ENCODE measurements around the gene HES2. TPM values are rescaled to one million over a fixed set of nuclear protein-coding genes. Genes with fewer than 3 reads are reported as not detected.
A peak's percentile ranks its signal among the peaks of the same experiment; 100 is the strongest.

The HES2 gene
- total and polyA plus RNA-seq, 10 donors = 0.02 to 1.3 (median 0.24) TPM; not detected in 6

DNA sequence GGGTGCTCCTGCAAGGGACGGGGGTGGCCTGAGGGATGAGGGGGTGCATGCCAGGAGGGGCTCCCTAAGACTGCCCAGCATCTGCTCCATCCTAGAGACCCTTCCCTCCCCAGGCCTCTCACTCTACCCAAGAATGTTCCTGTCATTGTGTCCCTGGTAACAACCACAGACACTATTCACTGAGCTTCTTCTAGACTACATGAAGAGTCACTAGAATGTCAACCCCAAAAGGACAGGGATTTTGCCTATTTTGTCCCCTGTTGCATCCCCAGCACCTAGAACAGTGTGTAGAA is 43.3 kb upstream of the HES2 start:
- H3K4me1 ChIP-seq = peaks cover 8 to 77% (median 34%) of the 10 kb centered on the region in 6 donors
- WGBS, 5 donors = 83 to 100% (median 90%) methylated on average over 1 of the region's 1 CpG
- no peak overlapping the region for H3K27ac ChIP-seq
- DNase-seq = no peak
- no peak for TF ChIP-seq POLR2A (IDR thresholded peaks at IDR 0.05)
- TF ChIP-seq, protein P1, sequence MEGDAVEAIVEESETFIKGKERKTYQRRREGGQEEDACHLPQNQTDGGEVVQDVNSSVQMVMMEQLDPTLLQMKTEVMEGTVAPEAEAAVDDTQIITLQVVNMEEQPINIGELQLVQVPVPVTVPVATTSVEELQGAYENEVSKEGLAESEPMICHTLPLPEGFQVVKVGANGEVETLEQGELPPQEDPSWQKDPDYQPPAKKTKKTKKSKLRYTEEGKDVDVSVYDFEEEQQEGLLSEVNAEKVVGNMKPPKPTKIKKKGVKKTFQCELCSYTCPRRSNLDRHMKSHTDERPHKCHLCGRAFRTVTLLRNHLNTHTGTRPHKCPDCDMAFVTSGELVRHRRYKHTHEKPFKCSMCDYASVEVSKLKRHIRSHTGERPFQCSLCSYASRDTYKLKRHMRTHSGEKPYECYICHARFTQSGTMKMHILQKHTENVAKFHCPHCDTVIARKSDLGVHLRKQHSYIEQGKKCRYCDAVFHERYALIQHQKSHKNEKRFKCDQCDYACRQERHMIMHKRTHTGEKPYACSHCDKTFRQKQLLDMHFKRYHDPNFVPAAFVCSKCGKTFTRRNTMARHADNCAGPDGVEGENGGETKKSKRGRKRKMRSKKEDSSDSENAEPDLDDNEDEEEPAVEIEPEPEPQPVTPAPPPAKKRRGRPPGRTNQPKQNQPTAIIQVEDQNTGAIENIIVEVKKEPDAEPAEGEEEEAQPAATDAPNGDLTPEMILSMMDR (IDR thresholded peaks at IDR 0.05 in 8 of 11, conservative IDR thresholded peaks at IDR 0.05 in 3 of 11) = no peak
- no peak for TF ChIP-seq POLR2AphosphoS5 (IDR thresholded peaks at IDR 0.05)
- H3K27me3 ChIP-seq (replicated peaks in 1 of 7) = peaks cover 0 to 81% (median 4%) of the 10 kb centered on the region in 7 donors
- H3K9me3 ChIP-seq = no peaks in the 10 kb centered on the region
- H3K4me3 ChIP-seq = no peak overlapping the region
- intact Hi-C loops (cut with DNase I; ENCODE audit: low total_unique reads) = no loop called here
- H3K36me3 ChIP-seq = peaks cover 0 to 64% (median 27%) of the 10 kb centered on the region in 6 donors

DNA sequence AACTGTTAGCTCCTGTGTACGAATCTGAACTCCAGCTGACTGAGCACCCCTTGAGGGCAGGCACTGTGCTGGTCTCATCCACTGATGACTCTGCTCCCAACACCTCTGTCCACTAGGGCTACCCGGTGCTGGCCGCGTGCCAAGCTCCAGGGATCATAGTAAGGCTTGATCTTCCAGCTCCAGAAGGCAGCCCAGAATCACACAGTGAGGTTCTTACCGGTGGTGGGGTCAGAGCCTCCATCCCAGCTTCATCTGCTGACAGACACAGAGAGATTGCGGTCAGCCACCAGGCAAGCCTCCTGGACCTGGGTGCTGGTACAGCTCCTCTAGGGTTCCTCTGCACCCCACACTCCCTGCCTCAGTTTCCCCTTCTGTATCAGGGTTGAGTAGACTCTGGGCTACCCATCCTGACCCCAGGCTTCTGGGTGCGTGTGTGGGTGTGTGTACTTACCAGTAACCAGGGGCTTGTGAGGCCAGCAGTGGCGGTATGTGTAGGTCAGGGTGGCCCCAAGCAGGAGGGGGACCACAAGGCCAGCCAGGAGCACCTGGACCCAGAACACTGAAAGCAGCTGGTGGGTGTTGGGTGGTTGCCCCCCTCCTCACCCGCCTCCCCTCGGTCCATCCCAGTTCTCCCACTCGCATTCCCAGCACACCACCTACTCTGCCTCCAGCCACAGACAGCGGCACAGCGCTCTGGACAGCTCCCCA is 42.8 kb upstream of the HES2 start:
- intact Hi-C loops (cut with DNase I; ENCODE audit: low total_unique reads) = no loop called here
- WGBS, 5 donors = 88 to 98% (median 92%) methylated on average over 9 to 13 of the region's 13 CpGs
- H3K27me3 ChIP-seq (replicated peaks in 1 of 7) = peaks cover 0 to 84% (median 4%) of the 10 kb centered on the region in 7 donors

DNA sequence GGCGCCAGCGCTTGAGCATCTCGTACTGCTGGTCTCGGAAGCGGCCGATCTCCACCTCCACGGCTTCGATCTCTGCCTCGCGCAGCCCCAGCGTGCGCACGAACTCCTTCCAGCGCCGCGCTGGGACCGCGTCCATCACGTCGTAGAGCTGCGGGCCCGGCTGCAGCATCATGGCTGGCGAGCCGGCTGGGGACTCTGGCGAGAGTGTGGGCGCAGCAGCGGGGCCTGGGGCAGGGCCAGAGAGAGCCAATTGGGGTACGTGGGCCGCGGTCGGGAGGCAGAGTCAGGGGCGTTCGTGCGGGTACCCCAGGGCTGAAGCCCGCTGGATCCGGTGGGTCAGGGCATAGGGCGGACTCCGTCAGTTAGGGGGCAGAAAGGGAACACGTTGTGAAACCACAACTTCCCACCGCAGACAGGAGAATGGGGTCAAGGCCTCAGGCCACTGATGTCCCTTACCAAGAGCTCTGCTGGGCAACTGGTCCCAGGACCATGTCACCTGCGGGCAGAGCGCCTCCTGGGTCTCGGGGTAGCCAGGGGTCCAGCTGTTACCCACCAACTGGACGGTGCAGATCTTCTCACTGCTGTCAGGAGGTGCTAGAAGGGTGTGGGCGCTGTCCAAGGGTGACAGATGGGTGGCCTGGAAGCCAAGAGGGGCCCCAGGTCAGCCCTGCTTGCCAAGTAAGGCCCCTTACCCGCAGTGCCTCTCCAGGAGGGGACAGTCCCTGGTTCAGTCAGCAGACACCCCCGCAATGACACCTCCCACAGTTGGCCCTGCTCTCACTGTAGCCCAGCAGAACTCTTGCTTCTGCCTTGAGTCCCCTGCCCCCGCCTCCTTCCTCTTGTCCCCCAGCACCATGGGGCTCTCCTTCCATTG is 42.1 kb upstream of the HES2 start:
- 86 to 96% (median 91%) methylated on average over 8 to 48 of the region's 48 CpGs for WGBS, 5 donors
- Histone ChIP-seq H3K36me3 (peaks cover 0 to 52% (median 20%) of the 10 kb centered on the region in 6 donors), H3K9me3 (no peaks in the 10 kb centered on the region), H3K4me1 (peaks cover 8 to 72% (median 34%) of the 10 kb centered on the region in 6 donors), H3K4me3 (peak overlapping the region in 1 of 8 donors; percentile 63), H3K27me3 (replicated peaks in 1 of 7) (peaks cover 0 to 86% (median 4%) of the 10 kb centered on the region in 7 donors), H3K27ac (peak overlapping the region in 1 of 8 donors; percentile 81)
- intact Hi-C loops (cut with DNase I; ENCODE audit: low total_unique reads) = no loop called here
- no peak for DNase-seq
- TF ChIP-seq POLR2A (IDR thresholded peaks at IDR 0.05) (no peak), POLR2AphosphoS5 (IDR thresholded peaks at IDR 0.05) (peak in 2 of 3 donors; percentile 35 to 37)

More for the DNA sequence above, 42.8 kb upstream of the HES2 start:
- peaks cover 0 to 59% (median 22%) of the 10 kb centered on the region in 6 donors for H3K36me3 ChIP-seq
- H3K9me3 ChIP-seq = no peaks in the 10 kb centered on the region
- peaks cover 8 to 77% (median 34%) of the 10 kb centered on the region in 6 donors for H3K4me1 ChIP-seq
- no peak for DNase-seq
- H3K27ac ChIP-seq = peak overlapping the region in 1 of 8 donors; percentile 14
- TF ChIP-seq, protein P1 (IDR thresholded peaks at IDR 0.05 in 8 of 11, conservative IDR thresholded peaks at IDR 0.05 in 3 of 11) = no peak
- no peak overlapping the region for H3K4me3 ChIP-seq

DNA sequence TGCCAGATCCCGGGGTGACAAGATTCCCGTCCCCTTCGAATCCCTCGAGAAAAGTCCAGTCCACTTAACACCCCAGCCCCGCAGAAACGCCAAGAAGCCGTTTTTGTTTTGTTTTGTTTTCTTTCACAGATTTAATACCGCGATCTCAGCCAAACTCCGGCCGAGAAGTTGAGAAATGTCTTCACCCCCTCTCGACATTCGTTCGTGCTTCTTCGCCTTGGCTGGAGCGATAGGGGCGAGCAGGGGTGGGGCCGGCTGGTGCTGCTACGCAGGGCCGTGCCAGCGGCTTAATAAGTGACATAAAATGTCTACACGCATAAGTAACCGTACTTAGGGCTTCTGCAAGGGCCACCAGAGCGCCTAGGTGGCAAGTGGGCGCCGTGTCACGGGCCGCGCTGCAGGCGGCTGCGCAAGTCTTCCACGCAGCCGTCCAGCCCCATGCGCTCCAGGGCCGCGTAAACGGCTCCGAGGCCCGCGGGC is 41.4 kb upstream of the HES2 start:
- Histone ChIP-seq H3K27ac (peak overlapping the region in 4 of 8 donors; percentile 44 to 81 (median 59)), H3K9me3 (no peaks in the 10 kb centered on the region), H3K4me1 (peaks cover 8 to 68% (median 31%) of the 10 kb centered on the region in 6 donors), H3K27me3 (replicated peaks in 1 of 7) (peaks cover 0 to 86% (median 10%) of the 10 kb centered on the region in 7 donors), H3K4me3 (peak overlapping the region in 1 of 8 donors; percentile 63), H3K36me3 (peaks cover 0 to 47% (median 20%) of the 10 kb centered on the region in 6 donors)
- DNase-seq = no peak
- no peak for TF ChIP-seq POLR2AphosphoS5 (IDR thresholded peaks at IDR 0.05)
- TF ChIP-seq POLR2A (IDR thresholded peaks at IDR 0.05) = no peak
- TF ChIP-seq, protein P1 (IDR thresholded peaks at IDR 0.05 in 8 of 11, conservative IDR thresholded peaks at IDR 0.05 in 3 of 11) = no peak
- intact Hi-C loops (cut with DNase I; ENCODE audit: low total_unique reads) = no loop called here
- 84 to 91% (median 90%) methylated on average over 39 to 40 of the region's 40 CpGs for WGBS, 5 donors

Measured in spleen (tissue), 11 donors.